ENCODE measurements around the gene ASCL3.
"Not testable (repeated sequence)": the region's sequence is repeated elsewhere in the genome, so short reads cannot be mapped to it uniquely, and the experiment has no call there.

The ASCL3 gene

DNA sequence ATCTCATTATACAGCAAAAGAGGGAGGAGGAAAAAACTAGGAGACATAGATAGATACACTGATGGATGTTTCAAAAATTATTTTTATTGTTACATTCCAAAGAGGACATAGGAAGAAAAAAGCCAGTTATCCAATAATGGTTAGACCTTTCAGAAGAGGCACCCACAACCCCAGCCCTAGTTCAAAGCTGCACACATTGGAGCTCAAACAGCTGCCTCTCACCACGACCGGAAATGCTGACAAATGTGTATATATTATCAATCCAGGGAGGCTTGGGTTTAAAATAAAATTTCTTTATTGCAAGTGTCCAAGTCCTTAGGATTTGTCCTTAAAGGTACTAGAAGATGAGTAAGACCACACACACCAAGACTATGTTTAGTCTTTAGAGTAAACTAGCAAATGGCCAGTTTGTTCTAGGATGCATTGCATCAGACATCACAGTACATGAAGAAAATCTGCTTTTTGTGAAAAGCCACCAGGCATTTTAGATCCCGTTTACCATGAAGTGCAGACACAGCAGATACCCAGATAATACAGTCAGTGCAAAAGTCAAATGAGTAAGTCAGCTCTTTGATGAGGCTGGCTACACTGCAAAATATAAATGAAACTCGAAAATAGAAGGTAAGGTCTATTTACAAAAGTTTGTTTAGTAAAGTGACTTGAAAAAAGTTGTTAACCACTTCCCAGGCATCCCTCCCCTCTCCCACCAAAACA lies 4.6 kb upstream of the ASCL3 start:
- peak; percentile 17 for DNase-seq (ENCODE audit: low read depth)

DNA sequence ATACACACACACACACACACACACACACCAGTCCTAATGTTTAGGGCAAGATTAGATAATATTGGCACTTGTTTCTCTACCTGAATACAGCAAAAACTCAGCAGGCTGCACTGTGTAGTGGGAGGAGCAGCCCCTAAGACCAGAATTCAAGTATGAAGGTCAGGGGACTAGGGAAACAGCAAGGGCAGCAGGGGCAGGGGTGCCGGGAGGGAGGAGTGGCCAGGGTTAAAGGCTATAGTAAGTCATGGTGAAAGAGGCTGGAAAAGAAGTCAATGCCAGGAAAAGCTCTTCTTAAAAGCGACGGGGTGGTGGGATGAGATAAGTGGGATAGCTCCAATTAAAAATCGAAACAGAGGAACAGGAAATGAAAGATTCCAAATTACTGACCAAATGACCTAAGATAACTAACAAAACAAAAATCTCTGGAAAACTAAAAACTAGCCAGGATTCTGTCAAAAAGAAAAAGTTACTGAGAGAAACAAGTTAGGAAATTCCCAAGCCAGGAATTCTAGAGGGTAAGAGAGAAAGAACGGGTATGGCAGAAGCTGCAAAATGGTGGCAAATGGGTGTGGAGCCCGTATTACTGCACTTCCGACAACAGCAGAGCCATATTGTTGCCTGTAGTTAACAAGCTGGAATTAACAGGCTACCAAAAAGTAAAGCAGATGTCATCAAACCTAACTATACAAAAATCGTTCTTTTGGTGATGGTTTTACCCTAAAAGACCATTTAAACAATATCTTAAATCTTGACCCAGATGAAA lies 1.3 kb downstream of the ASCL3 start:
- DNase-seq (ENCODE audit: low read depth): no peak

DNA sequence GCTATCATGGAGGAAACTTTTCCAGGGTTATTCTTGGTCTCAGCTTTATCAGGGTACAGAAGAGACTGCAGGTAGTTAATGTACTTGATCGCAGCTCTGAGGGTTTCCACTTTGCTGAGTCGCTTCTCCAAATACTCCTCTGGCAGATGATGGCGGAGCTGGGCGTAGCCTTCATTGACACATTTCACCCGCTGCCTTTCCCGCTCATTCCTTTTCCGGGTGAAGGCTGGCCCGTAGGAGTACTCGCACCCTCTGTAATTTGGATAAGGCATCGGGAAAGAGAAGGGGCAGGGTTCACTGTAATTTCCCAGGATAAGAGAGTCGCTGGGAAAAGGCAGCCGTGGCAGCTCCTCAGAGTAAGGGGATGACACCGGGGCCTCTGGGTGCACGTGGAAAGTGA lies 5.2 kb downstream of the ASCL3 start:
- no peak for DNase-seq (ENCODE audit: low read depth)

DNA sequence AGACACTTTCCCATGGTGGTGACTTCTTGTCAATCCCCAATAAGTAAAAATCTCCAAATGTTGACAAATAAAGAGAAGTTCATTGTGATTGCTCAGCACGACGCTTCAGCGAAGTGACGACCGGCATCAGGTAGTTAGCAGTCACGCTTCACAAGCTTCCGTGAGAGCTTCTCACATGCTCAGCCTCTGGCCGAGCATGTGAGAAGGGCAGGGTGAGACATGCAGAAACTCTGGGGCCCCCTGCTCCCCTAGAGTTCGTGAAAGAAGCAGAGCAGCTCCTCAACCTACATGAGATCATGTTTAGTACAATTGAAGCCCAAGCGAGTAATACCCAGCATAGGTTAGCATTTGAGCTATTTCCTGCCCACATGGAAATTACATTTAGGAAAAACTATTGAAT lies 5.7 kb downstream of the ASCL3 start:
- DNase-seq (ENCODE audit: low read depth): no peak

DNA sequence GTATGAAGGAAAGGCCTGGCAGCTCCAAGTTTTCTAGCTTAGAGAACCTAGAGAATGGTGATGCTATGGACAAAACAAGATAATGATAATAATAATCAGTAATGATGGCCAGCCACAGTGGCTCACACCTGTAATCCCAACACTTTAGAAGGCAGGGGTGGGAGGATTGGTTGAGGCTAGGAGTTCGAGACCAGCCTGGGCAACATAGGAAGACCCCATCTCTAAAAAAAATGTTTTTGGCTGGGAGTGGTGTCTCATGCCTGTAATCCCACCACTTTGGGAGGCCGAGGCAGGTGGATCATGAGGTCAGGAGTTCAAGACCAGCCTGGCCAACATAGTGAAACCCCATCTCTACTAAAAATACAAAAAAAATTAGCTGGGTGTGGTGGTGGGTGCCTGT lies 7.0 kb downstream of the ASCL3 start:
- not testable (repeated sequence) for DNase-seq (ENCODE audit: low read depth)

DNA sequence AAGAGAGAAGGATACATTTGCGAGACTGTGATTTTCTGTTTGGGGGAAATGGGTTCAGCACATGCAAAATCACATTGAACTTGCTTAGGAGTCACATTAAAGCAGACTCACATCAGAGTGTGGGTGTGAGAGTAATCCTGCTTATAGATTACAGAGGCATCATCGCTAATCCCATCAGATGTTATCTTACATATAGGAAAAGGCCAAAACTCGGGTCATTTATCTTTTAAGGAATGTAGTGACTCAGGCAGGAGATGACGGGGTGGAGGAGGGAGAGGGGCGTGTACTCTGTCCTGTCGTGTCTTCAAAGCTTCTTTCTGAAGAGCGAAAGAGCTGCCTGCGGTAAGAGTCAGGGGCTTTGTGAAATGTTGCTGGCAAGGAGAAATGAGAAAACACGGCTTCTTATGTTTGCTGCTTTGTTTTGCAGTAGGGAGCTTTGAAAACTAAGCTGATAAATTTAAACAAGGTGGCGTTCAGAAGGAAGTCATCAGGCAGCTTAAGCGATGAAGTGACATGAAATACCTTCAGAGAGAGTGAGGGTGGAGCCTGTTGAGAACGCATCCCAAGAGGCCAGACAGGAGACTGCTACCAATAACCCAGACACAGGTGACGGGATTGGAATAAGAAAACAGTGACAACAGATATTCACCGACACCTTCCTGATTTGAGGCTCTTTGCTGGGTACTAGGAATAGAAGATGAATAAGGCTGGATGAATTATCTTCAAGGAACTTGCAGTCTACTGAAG lies 7.9 kb downstream of the ASCL3 start:
- peak; percentile 95 for DNase-seq (ENCODE audit: low read depth)

DNA sequence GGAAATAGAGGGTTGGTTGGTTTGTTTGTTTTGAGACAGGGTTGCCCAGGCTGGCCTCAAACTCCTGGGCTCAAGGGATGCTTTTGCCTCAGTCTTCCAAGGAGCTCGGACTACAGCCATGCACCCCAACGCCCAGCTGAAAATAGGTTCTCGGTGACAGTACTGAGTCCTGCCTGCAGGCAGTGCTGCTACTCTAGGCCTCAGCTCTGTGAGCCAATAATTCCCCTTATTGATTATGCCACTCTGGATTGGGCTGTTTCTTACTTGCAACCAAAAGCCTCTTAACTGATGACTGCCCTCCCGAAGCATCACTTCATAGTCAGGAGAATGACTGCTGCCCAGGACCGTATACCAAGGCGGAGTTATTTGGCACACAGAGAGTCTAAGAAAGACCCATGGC lies 8.9 kb downstream of the ASCL3 start:
- no peak for DNase-seq (ENCODE audit: low read depth)

DNA sequence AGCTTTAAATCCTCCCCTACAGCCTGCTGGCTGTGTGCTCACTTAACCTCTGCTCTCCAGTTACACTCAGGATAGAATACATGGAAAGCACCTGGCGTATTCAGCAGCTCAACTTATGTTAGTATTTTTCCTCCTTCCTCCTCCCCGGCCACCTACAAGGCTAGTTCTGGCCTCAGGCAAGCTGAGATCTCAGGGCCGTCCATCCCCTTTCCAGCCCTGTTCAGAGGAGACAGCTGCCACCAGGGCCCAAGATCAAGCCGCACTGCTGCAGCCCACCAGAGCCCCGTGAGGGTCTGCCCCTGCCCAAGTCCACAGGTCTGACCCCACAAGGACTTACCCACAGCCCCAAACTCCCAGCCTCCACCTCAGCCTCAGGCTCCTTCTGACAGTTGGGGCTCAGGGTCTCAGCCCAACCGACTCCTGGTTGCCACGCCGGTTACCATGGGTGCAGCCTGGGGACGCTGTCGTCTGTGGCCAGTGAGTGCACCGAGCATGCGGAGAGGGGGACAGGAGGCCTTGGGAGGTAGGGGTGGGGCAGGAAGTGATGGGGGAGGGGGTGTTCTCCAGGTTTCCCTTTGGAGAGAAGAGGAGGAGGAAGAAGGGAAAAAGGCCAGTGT lies 10.1 kb downstream of the ASCL3 start, which contains the start of gene C11orf16:
Gene C11orf16, minus strand, starts transcription at position 384 of the 617 bp plus-strand sequence. CDS start 639 bp downstream, outside the sequence.
- DNase-seq (ENCODE audit: low read depth): no peak

DNA sequence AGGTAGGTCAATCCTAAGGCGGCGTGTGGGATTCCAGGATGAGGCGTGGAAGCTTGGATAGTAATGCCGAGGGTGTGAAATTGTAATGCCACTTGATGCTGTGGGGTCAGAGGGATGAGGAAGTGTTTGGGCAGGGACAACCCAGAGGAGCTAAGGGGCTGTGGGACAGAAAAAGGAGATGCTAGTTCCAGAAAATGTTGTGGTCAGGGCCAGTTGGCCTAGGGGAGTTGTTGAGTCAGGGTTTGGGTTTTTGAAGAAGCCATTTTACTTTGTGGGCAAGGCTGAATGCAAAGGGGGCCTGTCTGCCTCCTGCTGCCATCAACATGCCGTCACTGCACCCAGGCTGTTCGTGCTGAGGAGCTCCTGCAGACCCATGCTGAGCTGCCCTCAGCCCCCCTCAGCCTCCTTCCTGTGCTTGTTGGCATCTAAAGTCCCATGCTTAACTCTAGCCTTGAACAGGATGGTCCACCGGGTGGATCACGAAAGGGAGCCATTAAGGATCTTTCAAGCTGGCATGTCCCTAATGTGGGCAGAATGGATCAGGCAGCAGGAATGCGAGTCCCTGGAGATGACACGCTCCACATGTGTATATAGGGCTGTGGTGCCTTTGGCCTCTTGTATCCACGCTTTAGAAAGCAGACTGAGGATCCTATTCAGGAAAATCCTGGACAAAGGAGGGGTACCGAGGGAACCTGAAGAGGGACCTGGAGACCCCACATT lies 12.2 kb downstream of the ASCL3 start:
- DNase-seq (ENCODE audit: low read depth): no peak

DNA sequence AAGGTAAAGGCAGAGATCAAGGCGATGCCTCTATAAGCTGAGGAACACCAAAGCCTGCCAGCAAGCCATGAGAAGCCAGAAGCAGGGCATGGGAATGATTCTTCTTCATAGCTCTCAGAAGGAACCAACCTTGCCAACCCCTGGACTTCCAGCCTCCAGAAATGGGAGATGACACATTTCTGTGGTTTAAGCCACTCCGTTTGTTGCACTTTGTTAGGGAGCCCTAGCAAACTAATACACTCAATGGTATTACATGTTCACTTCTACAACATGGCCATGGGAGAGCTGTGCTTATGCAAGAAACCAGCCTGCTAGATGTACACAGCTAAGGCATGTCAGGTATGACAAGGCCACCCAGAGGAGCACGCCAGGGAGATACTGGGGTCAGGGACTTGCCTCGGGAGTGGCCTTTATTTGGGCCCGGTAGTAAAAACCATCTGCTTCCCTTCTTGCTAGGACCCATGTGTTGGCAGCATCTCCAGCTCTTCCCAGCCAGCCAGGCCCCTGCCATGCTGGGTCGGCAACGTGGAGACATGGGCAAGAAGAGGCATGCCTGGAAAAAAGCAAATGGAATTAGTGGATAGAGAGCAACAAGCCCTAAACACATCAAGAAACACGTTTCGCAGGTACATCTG lies 13.7 kb downstream of the ASCL3 start:
- peak; percentile 41 for DNase-seq (ENCODE audit: low read depth)

DNA sequence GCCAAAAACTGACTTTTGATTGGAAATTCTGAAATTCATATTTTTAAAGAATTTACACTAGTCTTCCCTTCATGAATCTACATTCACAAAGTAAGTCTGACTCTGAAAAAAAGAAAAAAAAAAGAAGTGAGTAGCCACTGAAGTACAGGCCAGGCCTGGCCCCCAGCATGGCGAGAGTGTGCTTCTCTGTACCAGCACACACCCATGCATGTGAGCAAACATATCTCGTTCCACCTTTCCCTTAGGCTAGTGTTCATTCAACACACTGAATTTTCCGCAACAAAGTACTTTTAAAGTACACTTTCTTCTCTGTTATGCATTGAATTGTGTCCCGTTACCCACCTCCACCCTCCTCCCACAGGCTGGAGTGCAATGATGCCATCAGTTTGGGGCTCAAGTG lies 14.6 kb downstream of the ASCL3 start:
- no peak for DNase-seq (ENCODE audit: low read depth)

DNA sequence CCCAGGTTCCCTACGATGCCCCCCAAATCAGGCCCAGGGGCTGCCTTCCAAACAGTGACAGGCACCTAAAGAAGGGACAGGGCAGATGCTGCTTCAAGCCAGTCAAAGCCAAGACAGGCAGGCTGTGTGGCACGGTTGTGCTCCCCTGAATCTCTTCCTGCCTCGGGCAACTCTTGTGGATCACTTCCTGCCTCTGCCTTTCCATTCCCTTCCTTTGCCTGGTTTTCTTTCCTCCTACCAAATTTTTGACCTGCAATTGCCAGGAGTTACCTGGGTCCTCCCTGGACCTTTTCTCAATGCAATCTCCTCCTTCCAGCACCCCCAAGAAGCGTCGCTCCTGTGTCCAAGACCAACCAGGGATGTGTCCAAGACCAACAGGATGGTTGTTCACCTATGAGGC lies 15.6 kb downstream of the ASCL3 start:
- no peak for DNase-seq (ENCODE audit: low read depth)

DNA sequence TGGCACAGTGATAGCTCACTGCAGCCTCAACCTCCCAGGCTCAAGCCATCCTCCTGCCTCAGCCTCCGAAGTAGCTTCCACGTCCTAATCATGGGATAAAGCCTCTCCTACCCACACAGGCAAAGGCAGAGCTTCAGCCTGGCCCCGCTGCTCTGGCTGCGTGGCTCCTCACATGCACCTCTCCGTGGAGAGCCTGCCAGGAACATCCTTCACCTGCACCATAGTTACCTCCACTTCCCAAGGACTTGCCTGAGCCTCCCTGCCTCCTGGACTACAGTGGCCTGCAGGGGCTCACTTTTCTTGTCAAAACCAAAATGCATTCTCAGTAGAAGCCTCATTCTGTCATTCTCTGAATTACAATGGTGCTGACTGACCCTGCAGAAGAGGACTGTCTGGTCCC lies 16.6 kb downstream of the ASCL3 start:
- DNase-seq (ENCODE audit: low read depth): no peak

DNA sequence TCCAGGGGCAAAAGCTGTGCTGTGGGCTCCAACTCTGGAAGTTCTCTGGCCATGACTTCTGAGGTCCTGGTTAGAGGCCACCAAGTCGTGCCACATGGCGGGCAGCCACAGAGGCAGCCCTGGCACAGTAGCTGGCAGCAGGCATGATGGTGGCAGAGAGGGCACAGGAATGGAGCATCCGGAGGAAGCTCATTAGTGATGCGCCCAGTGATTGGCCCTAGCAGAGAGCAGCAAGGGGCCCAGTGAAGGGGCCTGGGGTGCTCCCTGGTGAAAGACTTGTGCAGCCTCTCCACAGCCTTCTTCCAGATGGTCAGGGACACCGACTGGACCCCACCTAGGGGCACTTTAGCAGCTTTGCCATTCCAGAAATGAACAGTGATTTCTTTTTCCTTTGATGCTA lies 17.1 kb downstream of the ASCL3 start:
- DNase-seq (ENCODE audit: low read depth): no peak

DNA sequence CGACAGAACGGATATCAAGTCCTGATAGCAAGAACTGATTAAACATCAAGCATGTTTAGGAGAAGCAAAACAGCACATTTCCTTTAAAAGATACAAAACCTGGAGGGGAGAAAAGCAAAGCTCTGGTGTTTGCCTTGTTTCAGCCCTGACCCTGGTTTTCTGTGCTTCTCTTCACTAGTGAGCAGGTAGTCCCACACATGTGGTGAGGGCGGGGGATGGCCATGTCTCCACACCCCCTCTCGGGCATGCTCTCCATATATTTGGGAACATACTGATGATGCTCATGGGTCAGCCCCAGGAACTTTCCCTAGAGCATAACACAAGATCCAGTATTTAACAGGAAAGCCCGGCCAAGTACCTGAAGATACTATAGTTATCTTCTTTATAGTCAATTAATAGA lies 20.1 kb downstream of the ASCL3 start:
- no peak for DNase-seq (ENCODE audit: low read depth)

DNA sequence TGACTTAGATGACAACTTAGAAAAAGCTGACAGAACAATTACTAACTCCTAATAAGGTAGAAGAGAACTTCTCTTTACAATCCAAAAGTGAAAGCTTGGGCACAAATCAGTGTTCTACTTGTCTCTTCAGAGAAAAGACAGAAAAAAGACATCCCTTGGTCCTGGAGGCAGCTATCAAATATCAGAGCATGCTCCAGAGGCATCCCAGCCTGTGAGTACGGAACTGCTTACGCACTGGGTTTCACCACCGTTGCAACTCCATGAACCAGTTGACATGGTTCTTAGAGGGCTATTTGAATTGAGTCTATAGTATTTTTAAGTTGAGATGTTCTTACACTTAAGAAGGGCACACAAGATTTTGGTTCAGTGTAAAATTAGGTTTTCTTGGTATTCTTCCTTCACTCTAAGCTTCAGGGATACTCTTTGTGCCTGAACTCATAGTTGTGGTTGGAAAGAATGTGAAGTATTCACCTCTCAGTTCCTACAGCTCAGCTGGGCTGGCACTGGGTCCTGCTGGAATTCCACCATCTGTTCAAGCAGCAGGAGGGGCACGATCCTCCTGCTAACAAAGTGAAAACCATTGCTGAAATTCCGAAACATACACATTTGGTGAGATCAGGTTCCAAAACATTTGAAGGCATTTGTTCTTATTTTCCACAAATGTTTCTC lies 25.5 kb downstream of the ASCL3 start:
- DNase-seq (ENCODE audit: low read depth): peak; percentile 86

DNA sequence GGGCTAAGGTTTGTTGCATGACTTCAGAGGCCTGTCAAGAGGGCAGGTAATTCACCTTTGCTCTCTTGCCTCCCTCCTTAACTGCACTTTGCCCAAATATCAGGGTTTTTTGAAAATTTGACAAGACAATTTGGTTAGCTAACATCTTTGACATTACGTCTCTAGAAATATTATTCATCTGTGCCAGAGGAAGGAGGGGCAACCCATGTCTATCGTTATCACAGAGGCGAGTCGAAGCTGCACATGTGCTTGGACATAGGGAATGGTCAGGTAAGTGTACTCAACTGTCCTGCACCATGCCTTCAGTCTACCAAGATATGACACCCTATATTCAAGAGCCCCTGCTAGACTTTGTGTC lies 28.2 kb downstream of the ASCL3 start:
- DNase-seq (ENCODE audit: low read depth): no peak

DNA sequence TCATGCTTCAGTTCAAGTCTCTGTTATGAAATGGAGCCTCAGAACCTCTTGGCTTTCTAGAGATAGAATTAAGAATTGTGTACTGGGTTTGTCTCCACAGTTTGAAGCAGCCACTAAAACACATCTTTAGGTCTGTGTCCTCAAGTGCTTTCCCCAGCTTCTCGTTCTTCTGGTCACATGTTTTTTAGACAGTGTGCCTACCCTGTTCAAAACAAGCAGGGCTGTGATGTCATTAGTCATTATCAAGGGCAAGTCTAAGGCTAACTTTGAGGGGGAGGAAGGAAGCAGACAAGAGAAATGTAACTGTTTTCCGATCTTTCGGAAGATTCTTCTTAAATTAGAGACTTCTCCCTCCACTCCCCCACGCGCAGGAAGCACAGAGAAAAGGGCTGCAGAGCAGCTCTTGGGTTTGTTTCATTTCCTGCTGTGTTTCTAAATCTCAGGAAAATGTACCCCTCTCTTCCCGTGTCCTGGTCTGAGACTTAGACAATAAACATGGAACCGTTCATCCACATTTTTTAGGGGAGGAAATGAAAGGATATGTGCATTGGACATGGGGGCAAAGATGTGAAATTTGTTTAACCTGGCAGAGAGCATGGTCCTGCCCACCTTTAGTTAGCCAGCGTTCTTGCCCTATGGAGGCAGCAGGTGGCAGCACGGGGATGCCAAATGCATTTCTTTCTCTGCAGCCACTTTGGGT lies 28.7 kb downstream of the ASCL3 start:
- DNase-seq (ENCODE audit: low read depth): peak; percentile 79

DNA sequence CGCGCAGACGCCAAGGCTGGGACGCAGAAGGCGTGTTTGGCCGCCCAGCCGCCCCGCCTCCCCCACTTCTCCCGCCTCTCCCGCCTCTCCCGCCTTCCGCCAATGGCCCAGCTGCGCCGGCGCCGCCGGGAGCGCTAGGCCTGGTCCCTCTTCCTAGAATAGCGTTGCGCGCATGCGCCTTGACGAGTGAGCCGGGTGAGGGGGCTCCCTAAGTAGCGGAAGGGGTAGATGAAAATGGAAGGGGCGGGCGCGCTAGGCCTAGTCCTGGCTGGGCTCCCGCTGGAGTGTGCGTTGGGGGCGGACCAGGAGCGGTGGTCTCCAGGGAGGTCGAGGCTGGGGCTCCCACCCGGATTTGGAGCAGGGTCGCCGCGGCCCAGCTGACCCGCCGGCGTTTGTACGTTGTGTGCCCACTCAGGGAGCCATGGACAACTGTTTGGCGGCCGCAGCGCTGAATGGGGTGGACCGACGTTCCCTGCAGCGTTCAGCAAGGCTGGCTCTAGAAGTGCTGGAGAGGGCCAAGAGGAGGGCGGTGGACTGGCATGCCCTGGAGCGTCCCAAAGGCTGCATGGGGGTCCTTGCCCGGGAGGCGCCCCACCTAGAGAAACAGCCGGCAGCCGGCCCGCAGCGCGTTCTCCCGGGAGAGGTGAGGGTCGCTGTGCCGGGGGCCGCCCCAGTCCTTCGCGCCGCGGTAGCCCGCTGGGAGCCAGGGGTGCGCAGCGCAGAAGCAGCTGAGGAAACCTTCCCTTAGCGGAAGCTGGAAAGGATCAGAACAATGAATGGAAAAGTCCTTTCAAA lies 31.6 kb downstream of the ASCL3 start, which contains the start of gene AKIP1:
Gene AKIP1, plus strand, starts transcription at position 161 of the 795 bp plus-strand sequence. Its CDS starts 261 bp downstream, at position 422.
- peak; percentile 89 for DNase-seq (ENCODE audit: low read depth)
